ENCODE measurements around the gene GDF2.

GDF2 gene

GRCh38 chr10:47371629-47372485 is 49.6 kb downstream of the GDF2 start:
- no peak for DNase-seq

- DNase-seq = no peak
Observed at GRCh38 chr10:47372726-47373125, 50.5 kb downstream of the GDF2 start.

GRCh38 chr10:47374611-47375536 is 52.6 kb downstream of the GDF2 start:
- DNase-seq = no peak

- DNase-seq = no peak
Observed at GRCh38 chr10:47376522-47377220, 54.4 kb downstream of the GDF2 start.

Measured in NCI-H187 treated with DMSO at 0.1 percent for 48 hours (cell line).